Prostate gland (tissue), 2 donors: ENCODE results near the gene RNF183.

ENCODE experiments used
- CTCF ChIP-seq, 4 experiments: fragments of 200-600 bp in 2 of 4; fragments of 450-650 bp in 2 of 4; sonication (generic) in 2 of 4; IDR thresholded peaks; 1 replicate in 3 of 4; 2 replicates in 1 of 4; pipeline ENCODE4 v1.5.1; 2016 to 2019; ENCODE audit warnings: antibody characterized with exemption in 4 of 4, mild to moderate bottlenecking in 2 of 4, moderate library complexity in 2 of 4
- POLR2A ChIP-seq: fragments of 450-650 bp; IDR thresholded peaks from one replicate; pipeline ENCODE4 v1.6.1; 2016; ENCODE audit warnings: antibody characterized with exemption, mild to moderate bottlenecking

- TF ChIP-seq CTCF (IDR thresholded peaks at IDR 0.05): no peak
- TF ChIP-seq POLR2A: no peak
Measured at GRCh38 chr9:113331780-113332179, 28.6 kb upstream of the RNF183 start.
